ENCODE measurements around the gene SYVN1. TPM values are rescaled to one million over a fixed set of nuclear protein-coding genes. Genes with fewer than 3 reads are reported as not detected.
A peak's percentile ranks its signal among the peaks of the same experiment; 100 is the strongest.

The SYVN1 gene
- polyA plus RNA-seq, 2 of the 4 experiments (the other 2 are of a cell fraction) = 21.4 to 25.1 TPM

DNA sequence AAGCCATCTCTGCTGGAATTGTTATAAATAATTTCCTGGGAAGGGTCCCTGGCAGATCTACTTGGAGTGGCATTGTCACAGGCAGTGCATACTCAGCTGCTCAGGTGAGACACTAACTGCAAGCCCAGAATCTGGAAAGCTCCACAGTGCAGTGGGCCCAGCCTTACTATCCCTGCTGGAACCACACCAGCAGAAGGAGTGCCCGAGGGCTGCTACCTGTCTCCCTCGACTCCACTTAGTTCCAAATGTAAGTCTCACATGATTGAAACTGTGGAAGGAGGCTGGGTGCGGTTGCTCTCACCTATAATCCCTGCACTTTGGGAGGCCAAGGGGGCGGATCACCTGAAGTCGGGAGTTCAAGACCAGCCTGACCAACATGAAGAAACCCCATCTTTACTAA, 14.3 kb upstream of the SYVN1 start:
- H3K4me2 ChIP-seq = no peak overlapping the region
- H3K27ac ChIP-seq = no peak overlapping the region
- ChIA-PET CTCF (interaction anchor here (0.6 to 3.2 kb wide), 4 partner anchors 12 to 126 kb away, joined by 3 to 19 read pairs (median 4); no protein-coding TSS in a partner anchor), POLR2A (interaction anchor here (2.4 kb wide), 1 partner anchor 14 kb away, joined by 7 read pairs; no protein-coding TSS in a partner anchor)
- peaks cover 8% of the 10 kb centered on the region for H3K9me3 ChIP-seq
- WGBS (ENCODE audit: missing lambda C conversion rate) = 88% methylated on average over 5 of the region's 5 CpGs
- ATAC-seq (no peak), DNase-seq (ENCODE audit: low read depth in 1 of 2, low spot score in 1 of 2) (no peak), FAIRE-seq (no peak)
- H3K4me3 ChIP-seq = no peak overlapping the region
- TF ChIP-seq RFX5 (IDR thresholded peaks at IDR 0.05) (no peak), HOXB13 (CRISPR knock-in tag; IDR thresholded peaks at IDR 0.05; ENCODE audit: low read depth) (no peak), POLR2AphosphoS2 (conservative IDR thresholded peaks at IDR 0.05; ENCODE audit: low read length) (no peak), GATA3 (IDR thresholded peaks at IDR 0.05; ENCODE audit: borderline replicate concordance) (no peak)
- TF ChIP-seq, protein P1, sequence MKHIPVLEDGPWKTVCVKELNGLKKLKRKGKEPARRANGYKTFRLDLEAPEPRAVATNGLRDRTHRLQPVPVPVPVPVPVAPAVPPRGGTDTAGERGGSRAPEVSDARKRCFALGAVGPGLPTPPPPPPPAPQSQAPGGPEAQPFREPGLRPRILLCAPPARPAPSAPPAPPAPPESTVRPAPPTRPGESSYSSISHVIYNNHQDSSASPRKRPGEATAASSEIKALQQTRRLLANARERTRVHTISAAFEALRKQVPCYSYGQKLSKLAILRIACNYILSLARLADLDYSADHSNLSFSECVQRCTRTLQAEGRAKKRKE (CRISPR knock-in tag; IDR thresholded peaks at IDR 0.05; ENCODE audit: low read depth) = no peak
- TF ChIP-seq, protein P2, sequence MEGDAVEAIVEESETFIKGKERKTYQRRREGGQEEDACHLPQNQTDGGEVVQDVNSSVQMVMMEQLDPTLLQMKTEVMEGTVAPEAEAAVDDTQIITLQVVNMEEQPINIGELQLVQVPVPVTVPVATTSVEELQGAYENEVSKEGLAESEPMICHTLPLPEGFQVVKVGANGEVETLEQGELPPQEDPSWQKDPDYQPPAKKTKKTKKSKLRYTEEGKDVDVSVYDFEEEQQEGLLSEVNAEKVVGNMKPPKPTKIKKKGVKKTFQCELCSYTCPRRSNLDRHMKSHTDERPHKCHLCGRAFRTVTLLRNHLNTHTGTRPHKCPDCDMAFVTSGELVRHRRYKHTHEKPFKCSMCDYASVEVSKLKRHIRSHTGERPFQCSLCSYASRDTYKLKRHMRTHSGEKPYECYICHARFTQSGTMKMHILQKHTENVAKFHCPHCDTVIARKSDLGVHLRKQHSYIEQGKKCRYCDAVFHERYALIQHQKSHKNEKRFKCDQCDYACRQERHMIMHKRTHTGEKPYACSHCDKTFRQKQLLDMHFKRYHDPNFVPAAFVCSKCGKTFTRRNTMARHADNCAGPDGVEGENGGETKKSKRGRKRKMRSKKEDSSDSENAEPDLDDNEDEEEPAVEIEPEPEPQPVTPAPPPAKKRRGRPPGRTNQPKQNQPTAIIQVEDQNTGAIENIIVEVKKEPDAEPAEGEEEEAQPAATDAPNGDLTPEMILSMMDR (IDR thresholded peaks at IDR 0.05) = no peak
- H3K4me1 ChIP-seq = peaks cover 19% of the 10 kb centered on the region

DNA sequence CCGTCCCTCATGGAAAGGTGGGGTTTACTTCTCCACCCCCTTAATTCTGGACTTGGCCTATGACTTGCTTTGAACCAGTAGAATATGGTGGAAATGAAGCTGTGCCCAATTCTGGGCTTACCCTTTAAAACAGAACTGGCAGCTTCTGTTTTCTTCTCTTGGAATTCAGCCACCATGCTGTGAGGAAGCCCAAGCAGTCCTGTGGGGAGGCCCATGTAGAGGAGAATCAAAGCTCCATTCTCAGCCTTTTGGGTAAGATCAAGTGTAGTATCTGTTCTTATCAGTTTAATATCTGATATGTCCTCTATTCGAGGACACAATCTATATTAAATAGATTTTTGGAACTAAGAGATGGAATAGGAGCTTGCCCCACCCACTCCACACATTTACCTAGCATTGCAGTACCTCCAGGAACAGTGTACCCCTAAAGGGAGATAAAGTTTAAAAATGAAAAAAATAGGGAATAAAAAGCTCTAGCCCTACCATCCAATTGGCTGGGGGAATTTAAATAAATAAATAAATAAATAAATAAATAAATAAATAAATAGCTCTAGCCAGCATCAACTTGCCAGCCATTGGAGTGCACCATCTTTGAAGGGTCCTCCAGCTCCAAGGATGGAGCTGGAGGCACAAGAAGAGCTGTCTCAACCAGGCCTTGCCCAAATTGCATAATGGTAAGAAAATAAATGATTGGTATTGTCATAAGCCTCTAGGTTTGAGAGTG, 13.2 kb upstream of the SYVN1 start:
- Histone ChIP-seq H3K27ac (no peak overlapping the region), H3K9me3 (peaks cover 8% of the 10 kb centered on the region), H3K4me1 (peaks cover 19% of the 10 kb centered on the region), H3K4me3 (no peak overlapping the region), H3K4me2 (no peak overlapping the region)
- ATAC-seq (no peak), FAIRE-seq (no peak), DNase-seq (ENCODE audit: low read depth in 1 of 2, low spot score in 1 of 2) (no peak)
- ChIA-PET POLR2A (interaction anchor here (2.4 kb wide), 1 partner anchor 12 kb away, joined by 7 read pairs; no protein-coding TSS in a partner anchor), CTCF (interaction anchor here (0.6 to 3.2 kb wide), 8 partner anchors 11 to 205 kb away, joined by 3 to 19 read pairs (median 3); partner anchors contain the start of genes CAPN1 and ZNHIT2)
- 49% methylated on average over 2 of the region's 2 CpGs for WGBS (ENCODE audit: missing lambda C conversion rate)
- TF ChIP-seq ZC3H11A (IDR thresholded peaks at IDR 0.05) = peak; percentile 90
- no peak for TF ChIP-seq BHLHE40 (IDR thresholded peaks at IDR 0.05; ENCODE audit: low read depth, low read length)
- TF ChIP-seq, protein P2 (IDR thresholded peaks at IDR 0.05) = no peak
- TF ChIP-seq ESRRA (IDR thresholded peaks at IDR 0.05; ENCODE audit: borderline replicate concordance, low read length) = no peak
- TF ChIP-seq MAZ (IDR thresholded peaks at IDR 0.05; ENCODE audit: borderline replicate concordance, low read depth, low read length) = no peak

DNA sequence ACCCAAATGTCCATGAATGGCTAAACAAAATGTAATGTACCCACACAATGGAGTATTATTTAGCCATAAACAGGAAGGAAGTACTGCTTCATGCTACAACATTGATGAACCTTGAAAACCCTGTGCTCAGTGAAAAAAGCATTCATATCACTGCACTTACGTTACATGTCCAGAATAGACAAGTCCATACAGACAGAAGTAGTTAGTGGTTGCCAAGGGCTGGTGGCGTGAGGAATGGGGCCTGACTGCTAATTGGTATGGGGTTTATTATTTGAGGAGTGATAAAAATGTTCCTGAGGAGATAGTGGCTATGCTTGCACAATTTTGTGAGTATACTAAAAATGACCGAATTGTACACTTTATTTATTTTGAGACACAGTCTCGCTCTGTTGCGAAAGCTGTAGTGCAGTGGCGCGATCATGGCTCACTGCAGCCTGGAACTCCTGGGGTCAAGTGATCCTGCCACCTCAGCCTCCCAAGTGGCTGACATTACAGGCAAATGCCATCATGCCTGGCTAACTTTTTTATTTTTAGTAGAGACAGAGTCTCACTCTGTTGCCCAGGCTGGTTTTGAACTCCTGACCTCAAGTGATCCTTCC, 7.7 kb upstream of the SYVN1 start:
- WGBS (ENCODE audit: missing lambda C conversion rate) = 62% methylated on average over 7 of the region's 7 CpGs
- no peaks in the 10 kb centered on the region for H3K9me3 ChIP-seq
- DNase-seq (ENCODE audit: low read depth in 1 of 2, low spot score in 1 of 2) (no peak), ATAC-seq (no peak), FAIRE-seq (no peak)
- H3K4me2 ChIP-seq = no peak overlapping the region
- H3K27ac ChIP-seq = no peak overlapping the region
- no peak overlapping the region for H3K4me3 ChIP-seq
- ChIA-PET CTCF (no interaction called here), POLR2A (no interaction called here)
- H3K4me1 ChIP-seq = no peaks in the 10 kb centered on the region
- TF ChIP-seq JUN (IDR thresholded peaks at IDR 0.05) (no peak), CHD2 (IDR thresholded peaks at IDR 0.05; ENCODE audit: low read length, partially characterized antibody) (no peak), MAZ (IDR thresholded peaks at IDR 0.05; ENCODE audit: borderline replicate concordance, low read depth, low read length) (no peak), CBX2 (IDR thresholded peaks at IDR 0.05; ENCODE audit: borderline replicate concordance, low read depth) (no peak), RAD21 (conservative IDR thresholded peaks at IDR 0.05 in 1 of 2, IDR thresholded peaks at IDR 0.05 in 1 of 2) (no peak), POLR2A (IDR thresholded peaks at IDR 0.05; ENCODE audit: low read length) (no peak), HOXA7 (CRISPR knock-in tag; IDR thresholded peaks at IDR 0.05) (no peak), GATA3 (IDR thresholded peaks at IDR 0.05; ENCODE audit: borderline replicate concordance) (no peak), SMC3 (IDR thresholded peaks at IDR 0.05) (no peak), FOSB (CRISPR knock-in tag; IDR thresholded peaks at IDR 0.05) (no peak), NR3C1 (IDR thresholded peaks at IDR 0.05) (no peak), CHD4 (IDR thresholded peaks at IDR 0.05; ENCODE audit: borderline replicate concordance) (no peak), ZFP36 (IDR thresholded peaks at IDR 0.05; ENCODE audit: borderline replicate concordance, partially characterized antibody) (no peak)
- TF ChIP-seq, protein P3, sequence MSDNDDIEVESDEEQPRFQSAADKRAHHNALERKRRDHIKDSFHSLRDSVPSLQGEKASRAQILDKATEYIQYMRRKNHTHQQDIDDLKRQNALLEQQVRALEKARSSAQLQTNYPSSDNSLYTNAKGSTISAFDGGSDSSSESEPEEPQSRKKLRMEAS (IDR thresholded peaks at IDR 0.05) = no peak
- TF ChIP-seq, protein P4, sequence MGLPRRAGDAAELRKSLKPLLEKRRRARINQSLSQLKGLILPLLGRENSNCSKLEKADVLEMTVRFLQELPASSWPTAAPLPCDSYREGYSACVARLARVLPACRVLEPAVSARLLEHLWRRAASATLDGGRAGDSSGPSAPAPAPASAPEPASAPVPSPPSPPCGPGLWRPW (IDR thresholded peaks at IDR 0.05) = no peak
- TF ChIP-seq, protein P5, sequence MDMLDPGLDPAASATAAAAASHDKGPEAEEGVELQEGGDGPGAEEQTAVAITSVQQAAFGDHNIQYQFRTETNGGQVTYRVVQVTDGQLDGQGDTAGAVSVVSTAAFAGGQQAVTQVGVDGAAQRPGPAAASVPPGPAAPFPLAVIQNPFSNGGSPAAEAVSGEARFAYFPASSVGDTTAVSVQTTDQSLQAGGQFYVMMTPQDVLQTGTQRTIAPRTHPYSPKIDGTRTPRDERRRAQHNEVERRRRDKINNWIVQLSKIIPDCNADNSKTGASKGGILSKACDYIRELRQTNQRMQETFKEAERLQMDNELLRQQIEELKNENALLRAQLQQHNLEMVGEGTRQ (IDR thresholded peaks at IDR 0.05) = no peak
- TF ChIP-seq, protein P6, sequence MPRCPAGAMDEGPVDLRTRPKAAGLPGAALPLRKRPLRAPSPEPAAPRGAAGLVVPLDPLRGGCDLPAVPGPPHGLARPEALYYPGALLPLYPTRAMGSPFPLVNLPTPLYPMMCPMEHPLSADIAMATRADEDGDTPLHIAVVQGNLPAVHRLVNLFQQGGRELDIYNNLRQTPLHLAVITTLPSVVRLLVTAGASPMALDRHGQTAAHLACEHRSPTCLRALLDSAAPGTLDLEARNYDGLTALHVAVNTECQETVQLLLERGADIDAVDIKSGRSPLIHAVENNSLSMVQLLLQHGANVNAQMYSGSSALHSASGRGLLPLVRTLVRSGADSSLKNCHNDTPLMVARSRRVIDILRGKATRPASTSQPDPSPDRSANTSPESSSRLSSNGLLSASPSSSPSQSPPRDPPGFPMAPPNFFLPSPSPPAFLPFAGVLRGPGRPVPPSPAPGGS (IDR thresholded peaks at IDR 0.05) = no peak
